Left colon (tissue), 2 donors: ENCODE measurements around the gene HIF1A. TPM values are rescaled to one million over a fixed set of nuclear protein-coding genes. Genes with fewer than 3 reads are reported as not detected.
A peak's percentile ranks its signal among the peaks of the same experiment; 100 is the strongest.
"Not testable (repeated sequence)": the region's sequence is repeated elsewhere in the genome, so short reads cannot be mapped to it uniquely, and the experiment has no call there.

ENCODE experiments used
- ATAC-seq: fragments of 200-7000 bp; cut with Tn5 transposase; one replicate; pipeline ENCODE4 v1.9.1; 2020; ENCODE audit warnings: mild to moderate bottlenecking, moderate library complexity
- DNase-seq, 2 donors: peaks; one replicate each; pipeline ENCODE4 v3.0.0-alpha.2; 2020
- intact Hi-C, 2 donors: fragments of 100-400 bp; cut with DNase I in 1 of 2; cut with micrococcal nuclease in 1 of 2; formaldehyde crosslinking; loops; one replicate each; pipeline versions ENCODE4 v1.11.2 to v1.14.0; 2022; cut with DNase I, micrococcal nuclease
- total RNA-seq, 2 donors: library from RNA; stranded (reverse); fragmentation: NEBNext Ultra II Directional; extraction: Animal tissue kit (Norgen Biotek cat#: 25700); gene quantifications; one replicate each; pipeline ENCODE4 v1.2.1, GENCODE V29; 2021
- donor health status: DM: no; HTN: no; CAD: no.
- donor health status: DM: yes; HTN: yes; CAD: no.

HIF1A gene
- total RNA-seq, 2 donors from 2014 or later, result 89.0 to 145 TPM

GRCh38 chr14:61730756-61731373 lies 35.6 kb downstream of the HIF1A start:
- intact Hi-C loops, result loop anchor here in 1 of 2 donors (10.0 kb wide), 1 partner anchor 266 kb away; no protein-coding TSS in a partner anchor
- DNase-seq, result no peak
- no peak for ATAC-seq

GRCh38 chr14:61733972-61734371 lies 38.7 kb downstream of the HIF1A start:
- ATAC-seq (no peak), DNase-seq (no peak)
- intact Hi-C loops, result loop anchor here in 1 of 2 donors (10.0 kb wide), 1 partner anchor 269 kb away; no protein-coding TSS in a partner anchor

- intact Hi-C loops, result loop anchor here in 1 of 2 donors (10.0 kb wide), 1 partner anchor 272 kb away; no protein-coding TSS in a partner anchor
- DNase-seq (no peak), ATAC-seq (no peak)
Measured at GRCh38 chr14:61736751-61737150, 41.4 kb downstream of the HIF1A start.

GRCh38 chr14:61737915-61738314 lies 42.6 kb downstream of the HIF1A start:
- DNase-seq, result no peak
- intact Hi-C loops, result loop anchor here in 1 of 2 donors (10.0 kb wide), 1 partner anchor 273 kb away; no protein-coding TSS in a partner anchor
- no peak for ATAC-seq

GRCh38 chr14:61739133-61739532 lies 43.8 kb downstream of the HIF1A start:
- intact Hi-C loops, result loop anchor here in 1 of 2 donors (10.0 kb wide), 1 partner anchor 274 kb away; no protein-coding TSS in a partner anchor
- no peak for DNase-seq
- ATAC-seq, result no peak

- no peak for DNase-seq
- peak; percentile 84 for ATAC-seq
- intact Hi-C loops, result no loop called here
Measured at GRCh38 chr14:61742371-61742770, 47.1 kb downstream of the HIF1A start.

- intact Hi-C loops, result no loop called here
- ATAC-seq (no peak), DNase-seq (no peak)
Measured at GRCh38 chr14:61744238-61744637, 48.9 kb downstream of the HIF1A start.

GRCh38 chr14:61746346-61746745 lies 51.0 kb downstream of the HIF1A start:
- intact Hi-C loops, ATAC-seq, DNase-seq: not testable (repeated sequence)

- ATAC-seq, result no peak
- intact Hi-C loops, result no loop called here
- no peak for DNase-seq
Measured at GRCh38 chr14:61746881-61747280, 51.6 kb downstream of the HIF1A start.

GRCh38 chr14:61747342-61747741 lies 52.0 kb downstream of the HIF1A start:
- DNase-seq, result no peak
- ATAC-seq, result no peak
- intact Hi-C loops, result no loop called here

GRCh38 chr14:61749264-61749663 lies 54.0 kb downstream of the HIF1A start:
- ATAC-seq (peak; percentile 32), DNase-seq (no peak)
- intact Hi-C loops, result no loop called here

GRCh38 chr14:61749867-61750266 lies 54.6 kb downstream of the HIF1A start:
- ATAC-seq (peak; percentile 84), DNase-seq (peak; percentile 47 to 55)
- intact Hi-C loops, result no loop called here

GRCh38 chr14:61750708-61751474 lies 55.6 kb downstream of the HIF1A start:
- intact Hi-C loops, result no loop called here
- DNase-seq (peak; percentile 93), ATAC-seq (peak; percentile 92)

GRCh38 chr14:61751475-61751989 lies 56.2 kb downstream of the HIF1A start:
- intact Hi-C loops, result no loop called here
- DNase-seq, result no peak
- no peak for ATAC-seq

GRCh38 chr14:61752626-61753025 lies 57.3 kb downstream of the HIF1A start:
- DNase-seq, result no peak

GRCh38 chr14:61753631-61754030 lies 58.3 kb downstream of the HIF1A start:
- ATAC-seq (no peak), DNase-seq (no peak)
- intact Hi-C loops, result no loop called here

More at GRCh38 chr14:61752626-61753025, 57.3 kb downstream of the HIF1A start:
- ATAC-seq, result no peak
- intact Hi-C loops, result no loop called here

GRCh38 chr14:61754627-61755381 lies 59.5 kb downstream of the HIF1A start:
- DNase-seq, result no peak
- ATAC-seq, result no peak
- intact Hi-C loops, result no loop called here

- DNase-seq, intact Hi-C loops, ATAC-seq: not testable (repeated sequence)
Measured at GRCh38 chr14:61755382-61755742, 60.0 kb downstream of the HIF1A start.

GRCh38 chr14:61756135-61756534 lies 60.8 kb downstream of the HIF1A start:
- intact Hi-C loops, result no loop called here
- DNase-seq (no peak), ATAC-seq (no peak)
